Fibroblast of peridontal ligament (primary cell): ENCODE measurements around the gene CEACAM16.
A peak's percentile ranks its signal among the peaks of the same experiment; 100 is the strongest.
"Not testable (repeated sequence)": the region's sequence is repeated elsewhere in the genome, so short reads cannot be mapped to it uniquely, and the experiment has no call there.

Experiments
- DNase-seq: peaks from one replicate; pipeline ENCODE4 v3.0.0-alpha.2; 2010; ENCODE audit errors: extremely low read depth

CEACAM16 gene

DNA sequence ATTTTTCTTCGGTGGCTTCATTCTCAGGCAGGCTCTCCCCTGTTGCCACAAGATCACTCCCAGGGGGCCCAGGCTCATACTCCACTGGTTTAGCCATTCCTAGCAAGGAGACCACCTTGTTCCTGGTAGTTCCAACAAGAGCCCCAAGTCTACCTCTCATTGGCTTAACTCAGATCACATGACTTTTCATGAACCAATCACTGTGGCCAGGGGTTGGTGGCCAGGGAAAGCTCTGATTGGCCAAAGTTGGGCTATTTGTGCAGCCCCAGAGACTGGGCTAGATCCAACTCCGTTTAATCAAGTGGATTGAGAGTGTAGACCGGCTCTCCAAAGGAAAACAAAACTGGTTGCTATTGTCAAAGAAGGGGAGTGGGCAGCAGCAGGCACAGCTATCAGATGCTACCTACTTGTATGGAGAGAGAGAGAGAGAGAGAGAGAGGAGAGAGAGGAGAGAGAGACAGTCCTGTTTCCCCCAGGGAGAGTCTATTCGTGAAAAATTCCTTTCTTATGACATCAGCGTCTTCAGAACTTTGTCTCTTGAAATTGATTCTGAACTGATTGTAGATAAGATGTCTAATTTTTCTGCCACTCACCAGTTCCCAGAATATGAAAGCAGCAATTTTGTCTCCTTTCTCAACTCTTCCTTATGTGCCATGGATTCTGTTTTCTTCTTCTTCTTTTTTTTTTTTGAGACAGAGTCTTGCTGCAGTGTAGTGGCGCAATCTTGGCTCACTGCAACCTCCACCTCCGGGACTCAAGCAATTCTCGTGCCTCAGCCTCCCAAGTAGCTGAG, 21.7 kb upstream of the CEACAM16 start:
- DNase-seq, result peak; percentile 59

DNA sequence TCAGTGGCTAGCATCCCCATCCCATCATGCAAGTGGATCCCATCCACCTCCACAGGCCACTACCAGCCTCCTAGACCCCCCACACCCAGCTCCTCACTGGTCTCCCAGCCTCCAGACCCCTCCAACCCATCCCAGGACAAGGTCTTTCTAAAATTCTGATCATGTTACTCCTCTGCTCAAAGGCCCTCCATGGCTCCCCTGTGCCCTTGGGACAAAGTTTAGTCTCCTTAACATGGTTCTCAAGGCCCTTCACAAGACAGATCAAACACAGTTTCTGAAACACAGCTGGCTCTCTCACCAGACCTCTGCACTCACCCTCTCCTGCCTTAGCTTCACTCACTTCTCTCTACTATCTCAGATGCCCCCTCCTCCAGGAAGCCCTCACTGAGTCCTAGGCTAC, 18.4 kb upstream of the CEACAM16 start:
- DNase-seq, result no peak

DNA sequence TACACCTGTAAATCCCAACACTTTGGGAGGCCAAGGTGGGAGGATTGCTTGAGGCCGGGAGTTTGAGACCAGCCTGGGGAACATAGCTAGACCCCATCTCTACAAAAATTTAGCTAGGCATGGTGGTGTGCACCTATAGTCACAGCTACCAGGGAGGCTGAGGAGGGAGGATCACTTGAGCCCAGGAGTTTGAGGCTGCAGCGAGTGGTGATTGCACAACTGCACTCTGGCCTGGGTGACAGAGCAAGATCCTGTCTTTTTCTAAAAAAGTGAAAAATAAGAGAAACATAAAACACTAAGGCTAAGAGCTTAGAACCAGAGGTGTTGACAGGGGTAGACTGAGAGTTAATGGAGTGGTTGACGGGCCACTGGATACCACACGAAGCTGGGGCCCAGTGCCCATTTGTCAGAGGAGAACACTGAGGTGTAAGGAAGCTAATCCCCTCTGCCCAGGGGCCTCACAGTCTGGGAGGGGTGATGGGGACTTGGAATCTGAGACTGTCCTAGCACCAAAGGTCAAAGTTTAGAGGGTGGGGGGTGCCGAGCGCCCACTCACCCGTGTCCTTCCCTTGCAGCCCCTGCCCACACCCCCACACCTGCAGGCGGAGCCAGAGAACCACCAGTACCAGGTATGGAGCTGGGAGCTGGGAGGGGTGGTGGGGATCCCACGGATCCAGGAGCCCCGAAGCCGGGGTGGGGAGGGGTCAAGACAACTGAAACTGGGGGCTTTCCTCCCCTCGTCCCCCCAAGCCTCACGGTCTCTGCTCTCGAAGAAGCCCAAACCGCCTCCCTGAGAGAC, 16.8 kb upstream of the CEACAM16 start:
- no peak for DNase-seq

DNA sequence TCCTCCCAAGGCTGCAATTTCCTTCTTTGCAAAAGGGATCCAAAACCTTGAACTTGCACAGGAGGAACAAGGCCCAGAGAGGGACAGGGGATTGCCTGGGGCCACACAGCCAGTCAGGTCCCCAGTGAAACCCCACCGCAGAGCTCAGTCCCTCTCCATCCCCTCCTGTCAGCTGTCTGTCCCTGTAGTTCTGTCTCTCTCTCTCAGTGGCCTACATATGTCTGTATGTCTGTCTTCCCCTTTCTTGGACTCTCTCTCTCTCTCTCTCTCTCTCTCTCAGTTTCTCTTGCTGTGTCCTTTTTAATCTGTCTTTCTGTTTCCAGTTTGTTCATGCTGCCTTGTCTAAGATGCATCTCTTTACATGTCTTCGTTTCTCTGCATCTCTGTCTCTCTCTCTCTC, 16.1 kb upstream of the CEACAM16 start:
- no peak for DNase-seq

DNA sequence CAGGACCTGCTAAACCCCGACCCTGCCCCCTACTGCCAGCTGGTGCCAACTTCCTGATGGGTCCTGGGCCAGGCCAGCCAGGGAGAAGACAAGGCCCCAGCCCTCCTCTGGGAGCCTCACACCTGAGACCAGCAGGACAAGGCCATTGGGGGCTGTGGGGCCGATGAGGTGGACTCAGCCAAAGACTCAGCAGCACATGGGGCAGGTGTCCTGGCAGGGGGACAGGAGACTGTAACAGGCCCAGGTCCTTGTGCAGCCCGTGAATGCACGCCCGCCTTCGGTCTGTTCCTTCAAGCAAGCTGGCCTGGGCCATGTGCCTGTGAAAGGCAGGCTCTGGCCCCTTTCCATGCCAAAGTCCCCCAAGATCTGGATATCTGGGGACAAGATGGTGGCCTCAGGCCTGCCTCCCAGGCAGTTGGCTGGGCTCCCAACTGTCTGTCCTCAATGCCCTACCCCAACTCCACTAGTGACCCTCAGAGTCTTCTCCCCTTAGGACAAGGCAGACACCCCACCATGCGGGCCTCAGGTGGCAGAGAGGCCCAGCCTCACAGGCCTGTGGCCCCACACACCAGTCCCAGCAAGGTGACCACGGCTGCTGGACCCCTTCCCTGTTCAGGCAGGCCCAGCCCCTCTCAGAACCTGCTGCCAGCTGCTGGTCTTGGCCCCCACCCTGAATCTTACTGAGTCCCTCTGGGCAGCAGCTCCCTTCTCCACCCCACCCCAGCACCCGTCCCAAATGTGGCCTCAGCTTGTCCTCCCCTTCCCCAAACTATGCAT, 15.3 kb upstream of the CEACAM16 start:
- DNase-seq, result no peak

DNA sequence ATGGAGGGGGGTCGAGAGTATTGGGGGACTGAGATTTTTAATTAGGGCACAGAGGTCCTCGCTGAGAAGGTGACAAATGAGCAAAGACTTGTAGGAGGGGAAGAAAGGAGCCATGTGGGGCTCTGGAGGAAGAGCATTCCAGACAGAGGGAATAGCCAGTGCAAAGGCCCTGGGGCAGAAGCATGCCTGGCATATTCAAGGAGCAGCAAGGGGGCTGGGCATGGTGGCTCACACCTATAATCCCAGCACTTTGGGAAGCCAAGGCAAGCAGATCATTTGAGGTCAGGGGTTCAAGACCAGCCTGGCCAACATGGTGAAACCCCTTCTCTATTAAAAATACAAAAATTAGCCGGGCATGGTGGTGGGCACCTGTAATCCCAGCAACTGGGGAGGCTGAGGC, 14.6 kb upstream of the CEACAM16 start:
- not testable (repeated sequence) for DNase-seq

DNA sequence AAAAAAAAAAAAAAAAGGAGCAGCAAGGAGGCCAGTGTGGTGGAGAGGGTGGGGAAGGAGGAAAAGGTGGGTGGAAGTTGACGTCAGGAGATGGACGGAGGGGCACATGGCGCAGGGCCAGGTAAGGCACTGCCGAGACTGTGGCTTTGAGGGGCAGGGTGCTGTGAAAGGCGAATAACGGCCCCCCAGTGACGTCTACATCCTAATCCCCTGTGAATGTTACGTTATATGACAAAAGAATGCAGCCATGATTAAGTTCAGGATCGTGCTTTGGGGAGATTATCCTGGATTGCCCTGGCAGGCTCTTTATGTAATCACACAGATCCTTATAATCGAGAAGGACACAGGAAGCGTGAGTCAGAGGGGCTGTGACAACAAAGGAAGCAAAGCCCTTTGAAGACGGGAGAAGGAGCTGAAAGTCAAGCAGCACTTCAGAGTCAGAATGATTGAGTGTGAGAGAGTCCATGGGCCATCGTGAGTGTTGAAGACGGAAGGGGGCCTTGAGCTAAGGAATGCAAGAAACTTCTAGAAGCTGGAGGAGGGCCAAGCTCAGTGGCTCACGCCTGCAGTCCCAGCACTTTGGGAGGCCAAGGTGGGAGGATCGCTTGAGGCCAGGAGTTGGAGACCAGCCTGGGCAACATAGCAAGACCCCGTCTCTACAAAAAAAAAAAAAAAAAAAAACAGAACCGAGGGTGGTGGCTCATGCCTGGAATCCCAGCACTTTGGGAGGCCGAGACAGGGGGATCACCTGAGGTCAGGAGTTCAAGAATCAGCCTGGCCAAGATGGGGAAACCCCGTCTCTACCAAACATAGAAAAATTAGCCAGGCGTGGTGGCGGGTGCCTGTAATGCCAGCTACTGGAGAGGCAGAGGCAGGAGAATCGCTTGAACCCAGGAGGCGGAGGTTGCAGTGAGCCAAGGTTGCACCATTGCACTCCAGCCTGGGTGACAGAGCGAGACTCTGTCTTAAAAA, 13.8 kb upstream of the CEACAM16 start:
- peak; percentile 87 for DNase-seq

DNA sequence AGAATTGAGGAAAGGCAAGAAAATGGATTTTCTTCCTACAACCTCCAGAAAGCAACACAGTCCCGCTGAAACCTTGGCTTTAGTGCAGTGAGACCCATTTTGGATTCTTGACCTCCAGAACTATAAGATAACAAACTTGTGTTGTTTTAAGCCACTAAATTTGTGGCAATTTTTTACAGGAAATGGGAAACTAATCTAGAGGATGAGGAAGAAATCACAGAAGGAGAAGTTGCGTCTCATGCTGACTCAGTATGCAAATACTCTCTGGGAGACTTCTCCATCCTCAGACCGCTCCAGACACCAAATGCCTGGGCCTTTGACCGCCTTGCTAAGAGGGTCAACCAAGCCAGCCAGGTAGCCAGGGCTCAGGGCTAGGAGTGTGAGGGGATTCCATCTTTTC, 13.1 kb upstream of the CEACAM16 start:
- DNase-seq, result peak; percentile 33

DNA sequence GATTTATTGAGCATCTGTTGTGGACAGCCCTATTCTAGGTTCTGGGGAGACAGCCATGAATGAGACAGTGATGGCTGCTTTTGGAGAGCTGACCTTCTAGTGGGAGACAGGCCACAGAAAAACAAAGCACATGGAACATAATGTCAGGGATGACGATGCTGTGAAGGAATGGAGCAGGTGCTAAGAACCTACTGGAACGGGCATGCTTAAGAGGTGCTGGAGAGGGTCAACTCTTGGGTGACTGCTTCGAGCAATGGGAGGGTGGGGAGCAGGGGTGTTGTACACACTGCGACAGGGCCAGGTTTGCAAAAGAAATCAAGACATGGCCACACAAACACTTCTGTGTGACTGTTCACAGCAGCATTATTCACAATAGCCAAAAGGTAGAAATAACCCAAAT, 12.1 kb upstream of the CEACAM16 start:
- DNase-seq, result no peak

DNA sequence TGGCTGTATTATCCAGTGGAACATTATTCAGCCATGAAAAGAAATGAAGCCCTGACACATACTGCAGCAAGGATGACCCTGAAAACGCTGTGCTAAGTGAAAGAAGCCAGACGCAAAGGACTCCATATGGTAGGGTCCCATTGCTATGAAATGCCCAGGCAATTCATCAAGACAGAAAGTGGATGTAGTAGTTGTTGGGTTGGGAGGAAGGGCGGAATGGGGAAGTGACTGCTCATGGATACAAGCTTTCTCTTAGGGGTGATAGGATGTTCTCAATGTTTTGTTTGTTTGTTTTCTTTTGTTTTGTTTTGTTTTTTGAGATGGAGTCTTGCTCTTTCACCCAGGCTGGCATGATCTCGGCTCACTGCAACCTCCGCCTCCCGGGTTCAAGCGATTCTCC, 11.1 kb upstream of the CEACAM16 start:
- no peak for DNase-seq

DNA sequence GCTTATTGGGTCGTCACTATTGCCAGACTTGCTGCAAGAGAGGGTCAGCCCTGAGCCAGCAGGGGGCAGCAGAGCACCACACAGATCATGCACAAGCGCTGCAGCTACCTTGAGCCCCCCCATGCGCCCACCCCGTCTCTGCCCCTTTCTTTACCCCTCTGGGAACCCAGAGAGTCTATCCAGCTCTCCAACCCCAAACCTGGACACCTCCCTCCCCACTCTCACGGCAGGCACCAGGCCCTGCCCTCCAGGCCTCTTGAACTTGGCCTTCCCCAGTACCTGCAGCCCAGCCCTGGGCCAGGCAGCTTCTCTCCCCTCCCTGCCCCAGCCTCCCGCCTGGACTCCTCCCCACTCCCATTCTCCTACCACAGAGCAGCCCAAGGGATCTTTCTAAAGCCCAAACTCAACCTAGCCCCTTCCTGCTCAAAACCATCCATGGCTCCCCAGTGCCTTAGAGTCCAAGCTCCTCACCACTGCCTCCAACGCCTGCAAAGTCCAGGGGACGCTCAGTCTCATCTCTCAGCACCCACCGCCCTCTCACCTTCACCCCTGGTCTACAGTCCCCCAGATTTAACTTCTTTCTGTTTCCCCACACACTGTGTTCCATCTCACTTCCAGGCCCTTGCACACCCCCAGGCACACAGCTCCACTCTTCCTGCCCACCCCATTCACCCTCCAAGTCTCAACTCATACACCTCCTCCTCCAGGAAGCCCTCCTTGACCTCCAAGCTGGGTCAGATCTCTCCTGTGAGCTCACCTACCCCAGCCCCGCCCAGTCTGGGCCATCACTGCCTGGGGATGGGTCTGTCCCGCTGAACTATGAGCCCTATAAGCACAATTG, 9.4 kb upstream of the CEACAM16 start:
- DNase-seq, result peak; percentile 70

DNA sequence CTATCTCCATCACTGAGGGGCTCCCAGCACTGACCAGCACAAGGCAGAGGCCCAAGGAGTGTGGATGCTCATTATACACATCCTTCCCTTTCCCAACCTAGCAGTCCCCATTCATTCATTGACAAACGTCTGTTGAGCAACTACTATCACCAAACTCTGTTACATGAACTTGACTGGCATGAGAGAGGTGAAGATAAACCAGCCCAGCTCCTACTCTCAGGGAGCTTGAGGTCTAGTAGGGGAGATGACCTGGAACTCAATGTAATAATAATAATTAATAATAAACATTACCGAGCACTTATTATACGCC, 8.9 kb upstream of the CEACAM16 start:
- no peak for DNase-seq

DNA sequence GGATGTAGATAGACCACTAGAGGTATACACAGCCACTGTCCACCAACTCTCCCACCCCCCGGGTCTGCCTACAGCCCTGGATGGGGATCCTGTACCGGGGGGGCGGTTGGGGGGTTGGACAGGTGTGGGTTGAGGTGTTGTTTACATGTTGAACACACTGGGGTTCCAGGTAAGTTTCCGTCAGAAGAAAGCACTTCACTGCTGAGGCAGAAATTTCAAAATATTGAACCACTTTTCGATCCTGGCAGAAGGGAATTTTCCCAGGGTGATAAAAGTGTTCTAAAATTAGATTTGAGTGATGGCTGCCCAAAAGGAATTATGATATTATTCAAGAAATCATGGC, 6.6 kb upstream of the CEACAM16 start:
- no peak for DNase-seq

DNA sequence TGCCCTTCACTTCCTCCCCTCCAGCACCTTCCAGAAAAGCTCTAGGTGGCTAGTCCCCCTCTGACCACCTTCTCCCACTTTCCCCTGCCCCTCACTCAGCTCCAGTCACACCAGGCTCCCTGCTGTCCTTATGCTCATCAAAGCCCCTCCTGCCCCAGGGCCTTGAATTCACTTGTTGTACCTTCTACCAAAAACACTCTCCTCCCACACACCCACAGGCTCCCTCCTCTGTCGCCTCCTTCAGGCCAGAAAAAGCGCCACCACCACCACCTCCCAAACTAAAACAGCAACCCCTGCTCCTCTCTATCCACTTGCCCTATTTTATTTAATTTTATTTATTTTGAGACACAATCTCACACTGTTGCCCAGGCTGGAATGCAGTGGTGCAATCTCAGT, 4.8 kb upstream of the CEACAM16 start:
- DNase-seq, result no peak

DNA sequence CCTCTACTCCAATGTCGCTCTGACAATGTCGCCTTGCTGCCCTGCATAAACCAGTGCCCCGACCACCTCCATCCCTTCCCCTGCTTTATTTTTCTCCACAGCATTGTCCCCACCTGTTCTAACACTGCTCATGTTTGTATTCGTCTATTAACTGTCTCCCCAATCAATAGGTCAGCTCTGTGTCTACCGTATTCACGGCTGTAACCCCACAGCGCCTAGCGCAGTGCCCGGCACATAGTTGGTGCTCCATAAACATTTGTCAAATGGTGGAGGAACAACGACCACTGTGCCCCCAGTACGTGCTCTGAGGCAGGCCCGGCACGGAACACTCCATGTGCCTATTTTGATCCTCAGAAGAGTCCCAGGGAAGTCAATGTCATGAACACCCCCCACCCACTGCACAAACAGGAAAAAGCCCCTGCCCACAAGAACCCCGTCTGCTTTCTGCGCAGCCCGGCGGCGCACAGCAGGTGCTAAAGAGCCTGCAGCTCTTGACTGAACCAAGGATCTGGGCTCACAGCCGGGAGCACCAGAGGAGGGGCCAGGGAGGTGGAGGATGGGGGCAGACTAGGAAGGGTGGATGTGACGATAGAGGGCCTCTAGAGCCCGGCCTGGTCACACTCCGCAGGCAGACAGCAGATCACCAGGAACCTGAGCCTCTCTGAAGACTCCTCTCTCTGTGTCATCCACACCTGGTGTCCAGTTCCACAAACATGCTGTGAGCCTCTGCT, 1.8 kb upstream of the CEACAM16 start:
- DNase-seq, result no peak

DNA sequence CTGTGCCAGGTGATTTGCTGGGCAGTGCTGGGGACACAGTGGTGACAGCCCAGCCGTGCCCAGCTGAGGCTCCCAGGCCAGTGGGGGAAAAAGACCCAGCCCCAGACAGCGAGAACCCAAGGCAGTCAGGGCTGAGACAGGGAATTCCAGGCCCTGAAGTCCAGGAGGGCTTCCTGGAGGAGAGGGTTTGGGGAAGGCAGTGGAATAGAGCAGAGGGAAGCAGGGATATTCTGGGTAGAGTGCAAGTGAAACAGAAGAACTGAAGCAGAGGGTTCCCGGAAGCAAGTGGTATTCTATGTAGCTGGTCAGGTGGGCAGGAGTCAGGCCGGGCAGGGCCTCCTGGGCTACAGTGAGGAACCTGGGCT, 1.3 kb upstream of the CEACAM16 start:
- DNase-seq, result no peak

DNA sequence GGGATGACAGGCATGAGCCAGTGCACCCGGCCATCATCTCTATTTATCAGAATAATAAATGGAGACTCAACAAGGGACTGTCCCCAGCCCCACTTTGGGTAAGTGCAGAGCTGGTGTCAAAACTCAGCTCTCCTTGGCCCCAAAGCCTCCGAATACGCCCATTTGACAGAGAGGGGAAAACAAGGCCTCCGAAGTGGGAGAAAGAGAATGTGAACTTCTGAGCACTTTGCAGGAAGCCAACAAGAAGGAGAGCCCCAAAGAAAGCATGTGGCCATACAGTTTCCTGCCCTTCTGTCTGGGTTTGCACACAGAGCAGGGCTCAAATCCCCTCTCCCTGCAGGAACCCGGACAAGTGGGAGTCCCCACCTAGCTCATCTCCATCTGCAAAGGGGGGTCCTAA, 1.6 kb downstream of the CEACAM16 start:
- DNase-seq, result no peak

DNA sequence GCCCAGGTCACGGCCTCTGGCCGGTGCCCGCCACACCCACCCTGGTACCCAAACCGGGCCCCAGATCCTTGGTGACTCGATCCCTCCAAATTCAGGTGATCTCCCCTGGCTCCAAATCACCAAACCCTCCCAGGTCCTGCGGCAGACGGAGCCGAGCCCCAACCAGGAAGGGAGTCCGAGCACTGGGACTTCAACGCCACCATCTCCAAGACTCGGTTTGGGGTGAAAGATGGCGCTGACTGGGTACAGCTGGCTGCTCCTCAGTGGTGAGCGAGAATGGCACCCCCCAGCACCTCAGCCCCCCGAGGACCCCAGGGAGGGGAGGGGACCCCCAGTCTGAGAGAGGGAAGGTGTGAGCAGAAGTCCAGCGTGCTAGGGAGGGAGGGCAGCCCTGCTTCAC, 2.3 kb downstream of the CEACAM16 start:
- no peak for DNase-seq

DNA sequence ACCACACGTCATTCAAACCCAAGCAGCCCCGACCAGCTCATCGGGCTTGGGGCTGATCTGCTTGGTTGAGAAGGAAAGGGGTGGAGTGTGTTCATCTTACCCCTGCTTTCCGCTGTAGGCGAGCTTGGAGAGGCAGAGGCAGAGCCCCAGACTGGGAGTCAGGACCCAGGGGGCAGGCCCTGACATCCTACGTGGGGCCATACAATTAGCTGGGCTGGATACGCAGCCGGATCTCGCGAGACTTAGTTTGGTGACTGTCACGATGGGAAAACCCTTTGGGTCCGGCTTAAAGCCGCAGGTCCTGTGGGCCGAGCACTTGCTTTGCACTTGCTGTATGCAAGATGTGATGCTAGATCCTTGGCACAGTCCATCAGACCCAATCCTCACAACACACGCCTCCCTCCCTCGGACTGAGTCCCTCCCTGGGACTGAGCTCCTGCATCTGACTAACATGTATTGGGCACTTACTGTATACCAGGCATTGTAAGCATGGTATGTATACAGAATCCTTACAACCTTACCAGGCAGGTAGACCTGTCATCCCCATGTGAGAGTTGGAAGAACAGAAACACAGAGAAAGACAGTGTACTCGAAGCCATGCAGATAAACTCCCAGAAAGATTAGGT, 3.7 kb downstream of the CEACAM16 start:
- DNase-seq, result no peak
